LNCAP (cell line): ENCODE measurements around the gene BRD9.

Experiments used
- CTCF ChIP-seq: fragments of 450-650 bp; IDR thresholded peaks from 2 replicates; pipeline ENCODE4 v1.5.1; 2017; ENCODE audit warnings: mild to moderate bottlenecking

The BRD9 gene

GRCh38 chr5:886716-887325 lies 5.8 kb downstream of the BRD9 start:
- TF ChIP-seq CTCF = no peak

- TF ChIP-seq CTCF = no peak
Observed at GRCh38 chr5:886036-886435, 6.6 kb downstream of the BRD9 start.

GRCh38 chr5:885529-885928 lies 7.1 kb downstream of the BRD9 start:
- no peak for TF ChIP-seq CTCF

- TF ChIP-seq CTCF = no peak
Observed at GRCh38 chr5:885127-885442, 7.5 kb downstream of the BRD9 start.

- no peak for TF ChIP-seq CTCF
Observed at GRCh38 chr5:884345-885126, 8.1 kb downstream of the BRD9 start.

GRCh38 chr5:883475-884181 lies 9.0 kb downstream of the BRD9 start:
- no peak for TF ChIP-seq CTCF

GRCh38 chr5:882253-883183 lies 10.1 kb downstream of the BRD9 start:
- TF ChIP-seq CTCF = no peak
